AG09309 (cell line): Measurements from ENCODE around the gene PIP4K2A.
"Not testable (repeated sequence)": the region's sequence is repeated elsewhere in the genome, so short reads cannot be mapped to it uniquely, and the experiment has no call there.

Source experiments
- DNase-seq: peaks from one replicate; pipeline ENCODE4 v3.0.0-alpha.2; 2010; ENCODE audit warnings: low read depth
- H3K4me3 ChIP-seq: 2 replicates; pipeline ENCODE4 v1.5.1; 2011; ENCODE audit warnings: mild to moderate bottlenecking, low read depth, low read length, moderate library complexity; ENCODE audit not compliant: control insufficient read depth
- TF ChIP-seq, protein P1 (sequence below): IDR thresholded peaks from 2 replicates; pipeline ENCODE4 v1.5.1; 2011; ENCODE audit warnings: mild to moderate bottlenecking, low read depth, low read length, inconsistent platforms; ENCODE audit not compliant: insufficient read depth, control insufficient read depth; ENCODE audit errors: missing control alignments

Gene PIP4K2A

DNA sequence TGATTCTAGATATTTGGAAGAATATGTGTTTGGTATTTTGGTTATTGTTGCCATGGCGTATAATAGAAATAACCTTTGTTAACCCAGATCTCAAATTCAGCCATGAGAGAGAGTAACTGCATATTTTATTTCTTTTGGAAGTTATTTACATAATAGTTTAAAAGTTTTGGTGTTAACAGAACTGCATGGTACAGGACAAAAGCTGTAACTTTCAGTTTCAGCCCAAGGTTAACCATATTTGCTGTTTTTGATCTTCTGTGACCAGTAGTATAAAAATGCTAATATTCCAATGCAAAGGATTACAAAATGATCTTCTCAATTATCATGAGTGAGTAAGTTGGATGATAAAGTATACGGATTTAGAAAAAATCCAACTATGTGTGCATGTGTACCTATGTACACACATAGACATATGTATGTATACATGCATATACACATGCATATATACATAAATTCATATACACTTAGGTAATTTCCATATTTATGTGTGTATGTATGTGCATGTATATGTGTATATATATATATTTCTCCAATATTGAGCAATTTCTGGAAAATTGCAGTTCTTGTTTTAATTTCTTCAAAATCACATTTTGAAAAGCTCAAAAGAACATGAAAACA, 38.0 kb upstream of the PIP4K2A start:
- no peak for DNase-seq
- TF ChIP-seq, protein P1, sequence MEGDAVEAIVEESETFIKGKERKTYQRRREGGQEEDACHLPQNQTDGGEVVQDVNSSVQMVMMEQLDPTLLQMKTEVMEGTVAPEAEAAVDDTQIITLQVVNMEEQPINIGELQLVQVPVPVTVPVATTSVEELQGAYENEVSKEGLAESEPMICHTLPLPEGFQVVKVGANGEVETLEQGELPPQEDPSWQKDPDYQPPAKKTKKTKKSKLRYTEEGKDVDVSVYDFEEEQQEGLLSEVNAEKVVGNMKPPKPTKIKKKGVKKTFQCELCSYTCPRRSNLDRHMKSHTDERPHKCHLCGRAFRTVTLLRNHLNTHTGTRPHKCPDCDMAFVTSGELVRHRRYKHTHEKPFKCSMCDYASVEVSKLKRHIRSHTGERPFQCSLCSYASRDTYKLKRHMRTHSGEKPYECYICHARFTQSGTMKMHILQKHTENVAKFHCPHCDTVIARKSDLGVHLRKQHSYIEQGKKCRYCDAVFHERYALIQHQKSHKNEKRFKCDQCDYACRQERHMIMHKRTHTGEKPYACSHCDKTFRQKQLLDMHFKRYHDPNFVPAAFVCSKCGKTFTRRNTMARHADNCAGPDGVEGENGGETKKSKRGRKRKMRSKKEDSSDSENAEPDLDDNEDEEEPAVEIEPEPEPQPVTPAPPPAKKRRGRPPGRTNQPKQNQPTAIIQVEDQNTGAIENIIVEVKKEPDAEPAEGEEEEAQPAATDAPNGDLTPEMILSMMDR, result no peak
- no peak overlapping the region for H3K4me3 ChIP-seq

DNA sequence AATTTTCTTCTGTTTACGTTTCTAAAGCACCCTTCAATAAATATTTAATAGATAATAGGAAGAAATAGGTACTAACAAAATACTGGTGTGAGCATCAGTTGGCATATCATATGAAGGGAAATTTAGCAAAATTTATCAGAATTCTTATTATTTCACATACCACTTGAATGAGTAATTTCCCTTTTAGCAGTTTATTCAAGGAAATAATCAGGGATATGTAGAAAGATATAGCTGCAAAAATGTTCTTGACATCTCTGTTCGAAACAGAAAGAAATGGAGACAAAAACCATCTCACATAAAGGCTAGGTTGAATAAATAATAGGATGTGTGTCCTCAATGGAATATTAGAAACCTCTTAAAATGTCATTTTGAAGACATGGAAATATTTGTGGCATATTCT, 35.8 kb upstream of the PIP4K2A start:
- no peak for DNase-seq
- TF ChIP-seq, protein P1, result no peak
- no peak overlapping the region for H3K4me3 ChIP-seq

DNA sequence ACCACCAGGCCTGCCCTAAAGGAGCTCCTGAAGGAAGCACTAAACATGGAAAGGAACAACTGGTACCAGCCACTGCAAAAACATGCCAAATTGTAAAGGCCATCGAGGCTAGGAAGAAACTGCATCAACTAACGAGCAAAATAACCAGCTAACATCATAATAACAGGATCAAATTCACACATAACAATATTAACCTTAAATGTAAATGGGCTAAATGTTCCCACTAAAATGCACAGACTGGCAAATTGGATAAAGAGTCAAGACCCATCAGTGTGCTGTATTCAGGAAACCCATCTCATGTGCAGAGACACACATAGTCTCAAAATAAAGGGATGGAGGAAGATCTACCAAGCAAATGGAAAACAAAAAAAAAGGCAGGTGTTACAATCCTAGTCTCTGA, 30.5 kb upstream of the PIP4K2A start:
- not testable (repeated sequence) for DNase-seq, H3K4me3 ChIP-seq

DNA sequence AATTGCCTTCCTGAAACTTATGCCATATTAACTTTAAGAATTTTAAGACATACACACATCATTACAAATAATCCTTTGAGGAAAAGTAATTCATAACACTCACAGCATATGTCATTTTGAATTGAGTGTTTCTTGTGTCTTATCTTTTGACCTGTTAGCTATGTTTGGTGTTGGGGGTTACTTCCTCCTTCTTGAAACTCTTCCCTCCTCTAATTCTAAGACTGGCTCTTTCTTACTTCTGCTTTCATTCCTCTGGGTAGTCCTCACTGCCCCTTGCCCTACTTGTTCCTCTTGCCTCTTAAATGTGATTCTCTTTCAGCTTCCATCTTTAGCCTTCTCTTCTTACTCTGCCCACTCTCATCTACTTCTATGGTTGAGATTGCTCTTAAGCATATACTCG, 28.3 kb upstream of the PIP4K2A start:
- TF ChIP-seq, protein P1, result no peak
- no peak for DNase-seq
- H3K4me3 ChIP-seq, result no peak overlapping the region

DNA sequence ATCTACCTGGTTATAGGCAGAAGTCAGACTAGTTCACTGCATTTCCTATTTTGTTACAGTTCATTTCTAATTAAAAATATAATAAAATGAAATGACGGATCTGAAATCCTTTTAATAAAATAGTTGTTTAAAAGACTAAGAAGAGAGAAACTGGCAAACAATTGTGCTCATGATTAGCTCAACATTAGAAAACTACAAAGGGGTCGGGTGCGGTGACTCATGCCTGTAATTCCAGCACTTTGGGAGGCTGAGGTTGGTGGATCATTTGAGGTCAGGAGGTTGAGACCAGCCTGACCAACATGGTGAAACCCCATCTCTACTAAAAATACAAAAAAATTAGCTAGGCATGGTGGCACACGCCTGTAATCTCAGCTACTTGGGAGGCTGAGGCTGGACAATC, 27.3 kb upstream of the PIP4K2A start:
- not testable (repeated sequence) for H3K4me3 ChIP-seq, DNase-seq

DNA sequence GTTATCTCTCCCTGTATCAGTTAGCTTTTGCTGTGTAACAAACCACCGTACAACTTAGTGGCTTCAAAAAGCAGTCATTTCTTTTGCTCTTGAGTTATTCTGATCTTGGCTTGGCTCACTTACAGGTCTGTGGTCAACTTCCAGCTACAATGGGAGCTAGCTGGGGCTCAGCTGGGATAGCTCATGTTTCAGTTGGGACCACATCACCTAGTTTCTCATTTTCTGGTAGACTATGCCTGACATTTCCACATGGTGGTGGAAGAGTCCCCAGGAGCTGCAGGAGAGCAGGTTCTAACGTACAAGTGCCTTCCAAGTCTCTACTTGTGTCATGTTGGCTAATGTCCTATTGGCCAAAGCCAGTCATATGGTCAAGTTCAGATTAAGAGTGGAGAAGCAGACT, 25.8 kb upstream of the PIP4K2A start:
- no peak for DNase-seq
- TF ChIP-seq, protein P1, result no peak
- H3K4me3 ChIP-seq, result no peak overlapping the region

DNA sequence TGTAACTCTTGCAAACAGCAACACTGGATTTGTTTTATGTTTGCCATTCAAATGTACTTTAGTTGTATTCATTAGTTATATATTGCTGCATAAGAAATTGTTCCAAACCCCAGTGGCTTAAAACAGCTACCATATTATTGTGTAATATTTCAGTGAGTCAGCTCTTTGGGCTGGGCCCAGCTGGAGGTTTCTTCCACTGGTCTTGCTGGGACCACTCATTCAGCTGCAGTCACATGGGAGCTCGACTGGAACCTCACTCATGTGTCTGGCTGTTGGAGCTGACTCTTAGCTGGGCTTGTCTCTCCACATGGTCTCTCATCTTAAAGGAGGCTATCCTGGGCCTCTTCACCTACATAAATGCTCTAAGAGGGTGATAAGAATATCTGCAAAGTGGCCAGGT, 23.2 kb upstream of the PIP4K2A start:
- TF ChIP-seq, protein P1, result no peak
- H3K4me3 ChIP-seq, result no peak overlapping the region
- DNase-seq, result no peak

DNA sequence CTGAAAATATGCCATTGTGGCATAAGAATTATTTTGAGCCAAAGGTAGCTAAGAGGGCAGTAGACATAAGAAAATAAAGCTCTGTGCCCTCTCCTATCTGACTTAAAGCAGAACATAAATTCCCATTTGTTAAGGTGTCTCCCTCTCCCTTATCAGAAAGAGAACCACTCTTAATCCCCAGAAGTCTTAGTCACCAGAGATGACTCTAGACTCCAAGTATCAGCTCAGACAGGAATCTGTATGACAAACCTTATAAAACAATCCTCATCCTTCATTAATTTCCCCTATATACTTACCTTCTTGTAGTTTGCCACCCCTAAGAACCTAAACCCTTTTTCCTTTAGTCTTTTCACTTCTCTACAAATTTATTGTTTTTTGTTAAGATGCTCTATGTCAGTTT, 21.8 kb upstream of the PIP4K2A start:
- H3K4me3 ChIP-seq, result no peak overlapping the region
- TF ChIP-seq, protein P1, result no peak
- DNase-seq, result no peak
